Right cardiac atrium (tissue), 5 donors: ENCODE data around the gene LRRC61. TPM values are rescaled to one million over a fixed set of nuclear protein-coding genes. Genes with fewer than 3 reads are reported as not detected.

ENCODE experiments used
- ATAC-seq, 2 donors: fragments of 200-7000 bp; cut with Tn5 transposase; one replicate each; pipeline versions ENCODE4 v1.8.0 to v1.9.1; 2020; ENCODE audit warnings: moderate library complexity in 2 of 2, mild to moderate bottlenecking in 1 of 2
- DNase-seq, 3 donors: peaks; one replicate each; pipeline ENCODE4 v3.0.0-alpha.2; 2020
- H3K27ac ChIP-seq: one replicate; pipeline ENCODE4 v1.5.1; 2013; ENCODE audit warnings: mild to moderate bottlenecking, low read length, control low read depth, moderate library complexity
- H3K27me3 ChIP-seq: one replicate; pipeline ENCODE4 v1.6.1; 2013; ENCODE audit not compliant: control insufficient read depth, insufficient read depth
- H3K4me1 ChIP-seq: one replicate; pipeline ENCODE4 v1.6.1; 2013; ENCODE audit warnings: low read length; ENCODE audit not compliant: control insufficient read depth, insufficient read depth
- H3K4me3 ChIP-seq: one replicate; pipeline ENCODE4 v1.5.1; 2013; ENCODE audit warnings: low read length, control low read depth
- H3K9me3 ChIP-seq: one replicate; pipeline ENCODE4 v1.6.1; 2013; ENCODE audit warnings: low read length; ENCODE audit not compliant: control insufficient read depth
- WGBS: extraction: QIAGEN DNeasy Blood & Tissue Kit; methylation state at CpG from one replicate; pipeline ENCODE4 v1.1.7; 2013; 5-methylcytosine and 5-hydroxymethylcytosine counted together
- intact Hi-C, 4 donors: fragments of 100-400 bp; cut with DNase I; formaldehyde crosslinking; loops; one replicate each; pipeline versions ENCODE4 v1.11.0 to v1.14.0; 2022 to 2023
- polyA plus RNA-seq: library from polyadenylated mRNA; stranded (reverse); fragments of 200-250 nt; gene quantifications from one replicate; pipeline ENCODE4 v1.2.3, GENCODE V29; 2013
- total RNA-seq, 4 donors: library from RNA; stranded (reverse); fragmentation: NEBNext Ultra II Directional; extraction: Animal tissue kit (Norgen Biotek cat#: 25700); gene quantifications; one replicate each; pipeline ENCODE4 v1.2.1, GENCODE V29; 2021
- donor health status: healthy with polysubstance abuse.
- donor health status: DM: no; HTN: yes; CAD: no.
- donor health status: DM: no; HTN: no; CAD: no.
- donor health status: DM: no; HTN: yes; CAD: no; lungs with severe emphysema.
- donor health status: DM: yes; HTN: yes; CAD: no.

Gene LRRC61
- total and polyA plus RNA-seq, 5 donors: 4.4 to 8.0 (median 5.9) TPM

DNA sequence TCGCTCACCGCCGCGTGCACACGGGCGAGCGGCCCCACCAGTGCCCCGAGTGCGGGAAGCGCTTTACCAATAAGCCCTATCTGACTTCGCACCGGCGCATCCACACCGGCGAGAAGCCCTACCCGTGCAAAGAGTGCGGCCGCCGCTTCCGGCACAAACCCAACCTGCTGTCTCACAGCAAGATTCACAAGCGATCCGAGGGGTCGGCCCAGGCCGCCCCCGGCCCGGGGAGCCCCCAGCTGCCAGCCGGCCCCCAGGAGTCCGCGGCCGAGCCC, 48.8 kb downstream of the LRRC61 start:
- DNase-seq (no peak), ATAC-seq (no peak)
- H3K4me3 ChIP-seq: no peak overlapping the region
- no peak overlapping the region for H3K27ac ChIP-seq
- WGBS: 89% methylated on average over 30 of the region's 30 CpGs
- H3K9me3 ChIP-seq: no peaks in the 10 kb centered on the region
- no peaks in the 10 kb centered on the region for H3K27me3 ChIP-seq
- intact Hi-C loops: no loop called here
- peaks cover 4% of the 10 kb centered on the region for H3K4me1 ChIP-seq

DNA sequence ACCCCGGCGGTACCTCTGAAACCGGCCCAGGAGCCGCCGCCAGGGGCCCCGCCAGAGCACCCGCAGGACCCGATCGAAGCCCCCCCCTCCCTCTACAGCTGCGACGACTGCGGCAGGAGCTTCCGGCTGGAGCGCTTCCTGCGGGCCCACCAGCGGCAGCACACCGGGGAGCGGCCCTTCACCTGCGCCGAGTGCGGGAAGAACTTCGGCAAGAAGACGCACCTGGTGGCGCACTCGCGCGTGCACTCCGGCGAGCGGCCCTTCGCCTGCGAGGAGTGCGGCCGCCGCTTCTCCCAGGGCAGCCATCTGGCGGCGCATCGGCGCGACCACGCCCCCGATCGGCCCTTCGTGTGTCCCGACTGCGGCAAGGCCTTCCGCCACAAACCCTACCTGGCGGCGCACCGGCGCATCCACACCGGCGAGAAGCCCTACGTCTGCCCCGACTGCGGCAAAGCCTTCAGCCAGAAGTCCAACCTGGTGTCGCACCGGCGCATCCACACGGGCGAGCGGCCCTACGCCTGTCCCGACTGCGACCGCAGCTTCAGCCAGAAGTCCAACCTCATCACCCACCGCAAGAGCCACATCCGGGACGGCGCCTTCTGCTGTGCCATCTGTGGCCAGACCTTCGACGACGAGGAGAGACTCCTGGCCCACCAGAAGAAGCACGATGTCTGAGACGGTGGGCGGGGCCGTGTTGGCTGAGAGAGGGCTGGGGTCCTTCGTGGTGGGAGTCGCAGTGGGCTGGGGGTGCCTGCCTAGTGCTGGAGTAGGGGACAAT, 49.3 kb downstream of the LRRC61 start:
- ATAC-seq (no peak), DNase-seq (peak in 1 of 3 donors; percentile 53)
- no peak overlapping the region for H3K4me3 ChIP-seq
- no peaks in the 10 kb centered on the region for H3K27me3 ChIP-seq
- WGBS: 84% methylated on average over 79 of the region's 79 CpGs
- H3K27ac ChIP-seq: no peak overlapping the region
- intact Hi-C loops: no loop called here
- H3K9me3 ChIP-seq: no peaks in the 10 kb centered on the region
- peaks cover 4% of the 10 kb centered on the region for H3K4me1 ChIP-seq

- no peak for ATAC-seq
- H3K27ac ChIP-seq: peak overlapping the region; percentile 14
- DNase-seq: peak in 1 of 3 donors; percentile 48
- peaks cover 7% of the 10 kb centered on the region for H3K4me1 ChIP-seq
- no peaks in the 10 kb centered on the region for H3K9me3 ChIP-seq
- H3K4me3 ChIP-seq: no peak overlapping the region
- intact Hi-C loops: no loop called here
- H3K27me3 ChIP-seq: no peaks in the 10 kb centered on the region
- WGBS: 70% methylated on average over 21 of the region's 21 CpGs
These were observed 50.1 kb downstream of the LRRC61 start for GRCh38 chr7:150373049-150373801.

DNA sequence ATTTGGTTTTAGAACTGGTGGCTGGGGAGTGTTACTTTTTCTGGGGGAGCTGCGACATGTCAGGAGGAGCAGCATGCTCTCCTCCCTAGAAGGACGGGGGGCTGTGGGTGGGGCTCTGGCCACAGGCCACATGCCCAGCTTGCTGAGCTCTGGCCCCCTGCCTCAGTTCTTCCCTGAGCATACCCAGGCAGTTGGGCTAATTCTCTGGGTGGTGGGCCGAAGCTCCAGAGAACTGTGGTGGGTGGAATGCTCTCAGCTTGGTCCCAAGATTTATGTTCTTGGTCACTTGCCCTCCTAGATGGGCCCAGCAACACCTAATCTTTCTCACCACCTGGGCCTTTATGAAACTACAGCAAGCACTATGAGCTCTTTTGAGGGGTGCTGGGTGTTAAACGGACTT, 50.9 kb downstream of the LRRC61 start:
- H3K4me1 ChIP-seq: peaks cover 8% of the 10 kb centered on the region
- H3K9me3 ChIP-seq: no peaks in the 10 kb centered on the region
- no peak overlapping the region for H3K4me3 ChIP-seq
- no peak overlapping the region for H3K27ac ChIP-seq
- DNase-seq (no peak), ATAC-seq (no peak)
- WGBS: 80% methylated on average over 4 of the region's 4 CpGs
- intact Hi-C loops: no loop called here
- H3K27me3 ChIP-seq: no peaks in the 10 kb centered on the region

DNA sequence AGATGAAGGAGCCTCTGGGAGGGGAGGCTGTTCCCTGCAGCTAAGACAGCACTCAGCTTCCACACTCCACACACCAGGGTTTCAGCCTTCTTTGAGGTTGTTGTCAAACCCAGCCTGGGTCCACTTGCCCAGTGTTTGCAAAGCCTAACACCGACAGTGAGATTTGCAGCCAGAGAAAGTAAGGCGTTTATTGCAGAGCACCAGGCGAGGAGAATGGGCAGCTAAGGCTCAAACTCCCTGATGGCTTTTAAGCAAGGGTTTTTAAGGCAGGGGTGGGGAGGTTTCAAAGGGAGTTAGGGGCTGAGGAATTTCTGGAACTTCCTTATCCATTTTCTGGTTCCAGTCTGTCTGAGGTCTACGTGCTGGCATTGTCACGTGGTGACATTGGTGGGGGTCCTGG, 51.3 kb downstream of the LRRC61 start:
- intact Hi-C loops: no loop called here
- no peak for ATAC-seq
- Histone ChIP-seq H3K4me1 (peaks cover 8% of the 10 kb centered on the region), H3K9me3 (no peaks in the 10 kb centered on the region), H3K27me3 (no peaks in the 10 kb centered on the region), H3K4me3 (no peak overlapping the region), H3K27ac (no peak overlapping the region)
- no peak for DNase-seq
- 81% methylated on average over 5 of the region's 5 CpGs for WGBS

DNA sequence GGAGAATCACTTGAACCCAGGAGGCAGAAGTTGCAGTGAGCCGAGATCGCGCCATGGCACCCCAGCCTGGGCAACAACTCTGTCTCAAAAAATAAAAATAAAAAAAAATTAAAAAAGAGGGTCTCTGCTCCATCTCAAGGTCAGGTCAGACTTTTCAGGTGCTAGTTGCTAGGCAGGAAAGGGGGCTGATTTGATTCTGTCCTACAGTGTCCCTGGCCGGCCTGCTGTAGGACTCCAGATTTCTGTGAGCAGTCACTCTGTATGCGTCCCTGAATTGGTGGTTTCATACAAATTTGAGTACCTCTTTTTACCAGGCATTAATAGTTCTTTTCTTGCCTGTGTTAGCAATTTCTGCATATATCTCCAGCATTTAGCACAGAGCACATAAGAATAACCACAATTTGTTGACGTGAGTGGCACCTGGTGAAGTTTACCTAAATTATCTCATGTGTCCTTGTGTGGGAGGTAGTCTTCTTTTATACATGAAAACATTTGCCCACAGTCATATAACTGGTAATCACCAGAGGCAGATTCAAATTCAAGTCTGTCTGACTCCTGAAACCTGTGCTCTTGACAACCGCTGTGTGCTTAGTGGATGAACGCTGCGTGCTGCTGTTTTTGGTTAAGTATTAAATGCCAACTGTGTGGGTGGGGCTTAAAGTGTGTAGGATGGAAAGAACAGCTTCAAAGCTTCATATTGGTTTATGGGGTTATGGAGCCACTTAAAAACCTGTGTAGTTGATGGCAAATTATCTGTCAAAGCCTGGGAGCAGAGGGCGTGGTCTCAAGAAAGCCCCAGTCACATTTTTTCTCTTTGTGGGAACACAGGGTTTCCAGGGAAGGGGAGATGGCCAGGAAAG, 52.7 kb downstream of the LRRC61 start:
- no peak for DNase-seq
- ATAC-seq: no peak
- WGBS: 88% methylated on average over 10 of the region's 10 CpGs
- Histone ChIP-seq H3K4me3 (no peak overlapping the region), H3K27ac (no peak overlapping the region), H3K4me1 (peaks cover 3% of the 10 kb centered on the region), H3K27me3 (no peaks in the 10 kb centered on the region), H3K9me3 (no peaks in the 10 kb centered on the region)
- intact Hi-C loops: no loop called here

DNA sequence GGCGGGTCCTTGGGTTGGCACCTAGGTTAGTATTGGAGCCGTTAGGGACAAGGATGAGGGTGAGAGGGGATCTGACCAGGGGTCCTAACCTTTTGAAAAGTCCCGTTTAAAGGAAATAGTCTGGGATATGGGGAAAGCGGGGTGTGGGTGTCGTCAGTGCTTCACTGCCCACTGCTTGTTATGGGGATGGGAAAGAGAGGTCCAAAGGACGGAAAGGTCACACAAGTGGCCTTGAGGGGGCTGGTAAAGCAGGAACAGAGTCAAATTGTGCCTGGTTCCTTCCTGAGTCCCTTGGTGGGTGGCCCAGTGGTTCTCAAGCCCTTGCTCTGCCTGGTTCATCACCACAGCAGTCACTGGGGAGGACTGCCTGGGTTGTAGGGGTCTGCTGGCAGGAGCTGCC, 53.4 kb downstream of the LRRC61 start:
- intact Hi-C loops: no loop called here
- no peak overlapping the region for H3K4me3 ChIP-seq
- no peak for ATAC-seq
- no peaks in the 10 kb centered on the region for H3K9me3 ChIP-seq
- peaks cover 3% of the 10 kb centered on the region for H3K4me1 ChIP-seq
- H3K27ac ChIP-seq: no peak overlapping the region
- 79% methylated on average over 6 of the region's 6 CpGs for WGBS
- H3K27me3 ChIP-seq: no peaks in the 10 kb centered on the region
- no peak for DNase-seq

GRCh38 chr7:150377196-150377595, 54.0 kb downstream of the LRRC61 start:
- 51% methylated on average over 3 of the region's 3 CpGs for WGBS
- ATAC-seq: no peak
- Histone ChIP-seq H3K27me3 (no peaks in the 10 kb centered on the region), H3K27ac (no peak overlapping the region), H3K4me1 (peaks cover 3% of the 10 kb centered on the region), H3K4me3 (no peak overlapping the region), H3K9me3 (no peaks in the 10 kb centered on the region)
- no peak for DNase-seq
- intact Hi-C loops: no loop called here

DNA sequence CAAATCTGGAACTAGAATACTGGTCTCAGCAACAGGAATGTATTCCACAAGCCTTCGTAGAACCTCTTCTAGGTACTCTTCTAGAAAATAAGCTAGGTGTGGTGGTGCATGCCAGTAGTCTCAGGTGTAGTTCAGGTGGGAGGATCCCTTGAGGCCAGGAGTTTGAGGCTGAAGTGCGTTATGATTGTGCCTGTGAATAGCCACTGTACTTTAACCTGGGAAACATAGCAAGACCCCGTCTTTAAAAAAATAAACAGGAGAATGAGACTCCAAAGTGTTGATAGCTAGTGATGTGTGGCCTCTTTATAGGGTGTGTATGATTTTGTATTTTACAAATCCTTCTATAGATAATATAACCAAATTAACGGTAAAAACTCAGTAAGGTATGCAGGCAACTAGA, 54.5 kb downstream of the LRRC61 start:
- DNase-seq (no peak), ATAC-seq (no peak)
- Histone ChIP-seq H3K4me3 (no peak overlapping the region), H3K27me3 (no peaks in the 10 kb centered on the region), H3K4me1 (peaks cover 3% of the 10 kb centered on the region), H3K27ac (no peak overlapping the region), H3K9me3 (no peaks in the 10 kb centered on the region)
- 62% methylated on average over 4 of the region's 4 CpGs for WGBS
- intact Hi-C loops: no loop called here

GRCh38 chr7:150378115-150378852, 55.1 kb downstream of the LRRC61 start:
- no peaks in the 10 kb centered on the region for H3K27me3 ChIP-seq
- WGBS: 7% methylated on average over 32 of the region's 32 CpGs
- H3K4me1 ChIP-seq: peaks cover 3% of the 10 kb centered on the region
- DNase-seq (peak; percentile 64 to 82 (median 81)), ATAC-seq (peak; percentile 8 to 53)
- no peaks in the 10 kb centered on the region for H3K9me3 ChIP-seq
- intact Hi-C loops: no loop called here
- peak overlapping the region; percentile 79 for H3K27ac ChIP-seq
- H3K4me3 ChIP-seq: peak overlapping the region; percentile 56
